Fibroblast of skin of left biceps (primary cell): ENCODE measurements around the gene CCDC201.

Experiments used
- DNase-seq, 2 experiments: peaks; one replicate each; pipeline ENCODE4 v3.0.0-alpha.2; 2013; ENCODE audit warnings: low read depth in 2 of 2

Gene CCDC201

DNA sequence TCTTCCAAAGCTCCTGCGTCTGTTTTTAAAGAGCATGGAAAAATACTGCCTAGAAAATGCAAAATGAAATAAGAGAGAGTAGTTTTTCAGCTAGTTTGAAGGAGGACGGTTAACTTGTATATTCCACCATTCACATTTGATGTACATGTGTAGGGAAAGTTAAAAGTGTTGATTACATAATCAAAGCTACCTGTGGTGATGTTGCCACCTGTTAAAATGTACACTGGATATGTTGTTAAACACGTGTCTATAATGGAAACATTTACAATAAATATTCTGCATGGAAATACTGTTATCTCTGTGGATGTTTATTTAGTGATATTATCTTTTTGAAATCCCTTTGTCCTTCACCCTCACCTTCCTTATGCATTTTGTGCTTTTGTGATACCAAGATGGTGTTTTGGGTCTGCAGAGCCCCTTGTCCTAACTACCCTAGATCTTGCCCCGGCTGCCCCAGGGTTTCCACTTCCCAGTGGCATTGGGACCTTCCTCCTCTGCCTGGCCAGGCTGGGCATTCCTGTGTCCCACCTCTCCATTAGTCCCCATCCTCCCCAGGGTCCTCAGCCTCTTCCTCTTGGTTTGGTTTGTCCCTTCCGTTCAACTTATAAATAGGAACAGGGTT is 20.6 kb upstream of the CCDC201 start:
- no peak for DNase-seq

GRCh38 chr7:45892407-45893035 is 19.6 kb upstream of the CCDC201 start:
- no peak for DNase-seq

DNA sequence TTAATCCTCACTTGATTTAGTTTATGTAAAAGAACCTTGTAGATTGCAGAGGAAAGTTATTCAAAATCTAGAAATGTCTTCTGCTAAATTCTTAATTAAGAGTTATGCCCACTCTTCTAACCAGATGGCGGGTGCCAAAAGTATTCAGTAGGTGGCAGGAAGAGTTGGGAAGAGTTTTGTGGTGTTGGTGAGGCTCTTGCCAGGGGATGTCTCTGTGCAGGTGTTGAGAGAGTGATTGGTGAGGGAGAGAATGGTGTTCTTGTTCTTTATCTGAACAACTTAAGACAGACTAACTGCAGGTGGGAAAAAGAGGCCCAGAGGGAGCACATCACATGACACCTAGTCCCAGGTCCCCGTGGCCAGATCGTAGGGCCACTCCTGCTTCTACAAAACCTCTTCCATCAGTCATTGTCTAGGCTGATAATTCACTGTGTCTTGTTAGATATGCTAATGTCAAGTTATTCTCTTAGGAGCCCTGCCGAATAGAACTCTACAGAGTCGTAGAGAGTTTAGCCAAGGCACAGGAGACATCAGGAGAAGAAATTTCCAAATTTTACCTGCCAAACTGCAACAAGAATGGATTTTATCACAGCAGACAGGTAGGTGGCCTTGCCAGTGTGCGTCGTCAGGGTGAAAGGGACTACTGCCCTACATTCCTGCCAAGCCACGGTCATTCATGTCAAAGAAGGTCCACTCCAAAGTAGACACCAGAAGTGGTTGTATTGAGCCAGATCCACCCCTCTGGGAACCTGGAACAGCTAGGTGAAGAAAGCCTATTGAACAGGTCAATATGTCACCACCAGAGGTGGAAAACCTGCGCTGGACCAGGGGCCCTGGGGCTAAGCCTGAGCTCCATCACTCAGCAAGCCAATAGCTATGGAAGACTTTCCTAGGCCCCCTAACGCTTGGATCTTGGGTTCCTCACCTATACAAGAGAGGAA is 18.9 kb upstream of the CCDC201 start:
- DNase-seq: no peak

- no peak for DNase-seq
Observed at GRCh38 chr7:45890902-45891461, 18.1 kb upstream of the CCDC201 start.

- no peak for DNase-seq
Observed at GRCh38 chr7:45890125-45890901, 17.4 kb upstream of the CCDC201 start.

DNA sequence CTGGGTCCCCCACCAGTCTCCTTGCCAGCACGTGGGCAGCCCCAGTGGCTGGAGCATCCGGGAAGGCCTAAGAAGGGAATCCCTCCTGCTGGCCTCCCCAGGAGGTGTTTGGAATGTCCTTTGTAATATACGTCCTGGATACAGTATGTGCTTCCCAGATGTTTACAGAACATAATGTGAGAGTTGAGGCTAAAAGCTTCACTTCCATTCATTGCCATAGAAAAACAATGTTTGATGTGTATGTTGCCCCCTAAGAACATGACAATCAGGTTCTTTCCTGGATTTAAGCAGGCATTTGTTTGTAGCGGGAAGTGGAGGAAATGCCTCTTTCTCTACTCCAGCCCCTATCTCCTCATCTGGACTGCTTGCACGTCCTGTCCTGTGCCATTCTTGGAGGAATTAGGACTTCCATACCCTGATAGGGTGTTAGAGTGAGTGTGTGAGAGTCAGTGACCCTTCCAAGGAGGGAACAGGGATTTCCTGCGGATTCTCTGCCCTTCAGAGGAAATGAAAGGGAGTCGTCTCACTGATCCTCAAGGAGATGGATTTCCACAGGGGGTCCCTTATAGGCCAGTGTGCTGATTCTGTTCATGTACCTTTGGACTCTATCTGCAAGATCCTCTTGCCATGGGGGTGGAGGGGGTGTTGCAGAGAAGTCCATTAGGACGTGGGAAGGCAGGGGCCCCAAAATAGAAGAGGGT is 16.6 kb upstream of the CCDC201 start:
- no peak for DNase-seq

GRCh38 chr7:45888993-45889366 is 16.1 kb upstream of the CCDC201 start:
- no peak for DNase-seq

- DNase-seq: no peak
Observed at GRCh38 chr7:45888185-45888992, 15.5 kb upstream of the CCDC201 start, which contains the start of gene IGFBP1. Gene IGFBP1 (plus strand): TSS chr7:45888488. CDS start chr7:45888653, 165 bp downstream.

- no peak for DNase-seq
Observed at GRCh38 chr7:45886931-45887667, 14.2 kb upstream of the CCDC201 start.

DNA sequence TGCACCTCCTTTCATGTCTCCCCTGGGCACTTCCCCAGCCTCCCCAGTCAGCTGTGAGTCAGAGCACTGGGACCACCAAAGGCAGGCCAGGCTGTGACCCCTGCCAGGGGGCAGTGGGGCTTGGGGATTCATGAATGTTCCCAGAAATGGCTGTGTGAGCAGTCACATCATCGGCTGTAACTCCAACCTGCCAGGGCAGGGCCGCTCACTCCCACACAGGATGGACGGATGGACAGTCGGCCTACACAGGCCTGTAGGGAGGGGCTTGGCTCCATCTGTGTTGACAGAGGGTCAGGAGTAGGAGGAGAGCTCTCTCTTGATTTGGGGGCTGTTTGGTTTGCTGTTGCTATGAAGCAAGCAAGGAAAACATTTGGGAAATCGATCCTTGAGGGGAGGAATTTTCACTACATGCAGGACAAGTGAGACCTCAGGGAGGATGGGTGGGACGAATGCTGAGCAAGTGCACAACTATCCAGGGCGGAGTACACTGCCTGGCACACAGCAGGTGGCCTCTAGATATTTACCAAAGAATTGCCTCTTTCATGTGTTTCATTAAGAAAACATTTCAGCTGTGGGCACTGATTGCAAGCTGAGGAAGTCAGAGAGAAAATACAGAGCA is 12.5 kb upstream of the CCDC201 start:
- no peak for DNase-seq

DNA sequence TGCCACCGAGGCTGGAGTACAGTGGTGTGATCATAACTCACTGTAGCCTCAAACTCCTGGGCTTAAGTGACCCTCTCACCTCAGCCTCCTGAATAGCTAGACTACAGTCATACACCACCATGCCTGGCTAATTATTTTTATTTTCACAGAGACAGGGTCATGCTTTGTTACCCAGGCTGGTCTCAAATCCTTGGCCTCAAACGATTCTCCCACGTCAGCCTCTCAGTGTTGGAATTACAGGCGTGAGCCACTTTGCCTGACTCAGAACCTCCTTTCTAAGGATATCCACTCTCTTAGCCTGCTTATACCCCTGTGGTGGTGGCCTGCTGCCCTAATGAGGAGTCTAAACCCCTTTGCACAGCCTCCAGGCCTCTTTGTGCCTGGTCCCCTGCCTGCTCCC is 11.3 kb upstream of the CCDC201 start:
- no peak for DNase-seq

DNA sequence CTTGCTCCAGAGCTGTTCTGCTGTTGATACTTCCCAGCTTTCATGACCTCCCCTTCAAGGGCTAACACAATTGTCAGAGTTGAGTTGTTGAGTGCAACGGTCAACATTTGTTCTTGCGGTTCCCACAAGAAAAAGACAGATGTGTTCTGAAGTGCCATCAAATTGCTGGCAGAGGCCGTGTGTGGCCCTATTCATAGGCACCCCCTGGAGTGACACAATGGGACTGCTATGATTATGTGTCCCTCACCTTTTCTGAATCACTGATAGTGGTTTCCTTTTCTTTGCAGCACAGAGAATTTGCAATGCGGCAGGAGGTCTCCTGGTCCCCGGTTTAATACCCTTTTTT is 9.6 kb upstream of the CCDC201 start:
- no peak for DNase-seq

- no peak for DNase-seq
Observed at GRCh38 chr7:45881759-45882464, 9.0 kb upstream of the CCDC201 start.

GRCh38 chr7:45881280-45881758 is 8.4 kb upstream of the CCDC201 start:
- no peak for DNase-seq

- no peak for DNase-seq
Observed at GRCh38 chr7:45880433-45880860, 7.6 kb upstream of the CCDC201 start.

DNA sequence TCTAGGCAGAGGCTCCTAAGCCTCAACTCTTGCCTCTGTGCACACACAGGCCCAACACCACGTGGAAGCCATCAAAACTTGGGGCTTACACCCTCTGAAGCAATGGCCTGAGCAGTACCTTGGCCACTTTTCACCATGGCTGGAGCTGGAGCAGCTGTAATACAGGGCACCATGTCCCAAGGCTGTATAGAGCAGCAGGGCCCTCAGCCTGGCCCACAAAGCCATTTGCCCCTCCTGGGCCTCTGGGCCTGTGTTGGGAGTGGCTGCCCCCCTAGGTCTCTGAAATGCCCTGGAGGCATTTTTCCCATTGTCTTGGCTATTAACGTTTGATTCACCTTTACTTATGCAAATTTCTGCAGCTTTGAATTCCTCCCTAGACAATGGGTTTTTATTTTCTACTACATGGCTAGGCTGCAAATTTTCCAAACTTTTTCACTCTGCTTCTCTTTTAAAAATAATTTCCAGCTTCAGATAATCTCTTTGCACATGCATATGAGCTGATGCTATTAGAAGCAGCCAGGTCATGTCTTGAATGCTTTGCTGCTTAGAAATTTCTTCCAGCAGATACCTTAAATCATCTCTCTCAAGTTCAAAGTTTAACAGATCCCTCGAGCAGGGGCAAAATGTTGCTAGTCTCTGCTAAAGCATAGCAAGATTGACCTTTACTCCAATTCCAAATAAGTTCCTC is 5.7 kb upstream of the CCDC201 start:
- DNase-seq: no peak

DNA sequence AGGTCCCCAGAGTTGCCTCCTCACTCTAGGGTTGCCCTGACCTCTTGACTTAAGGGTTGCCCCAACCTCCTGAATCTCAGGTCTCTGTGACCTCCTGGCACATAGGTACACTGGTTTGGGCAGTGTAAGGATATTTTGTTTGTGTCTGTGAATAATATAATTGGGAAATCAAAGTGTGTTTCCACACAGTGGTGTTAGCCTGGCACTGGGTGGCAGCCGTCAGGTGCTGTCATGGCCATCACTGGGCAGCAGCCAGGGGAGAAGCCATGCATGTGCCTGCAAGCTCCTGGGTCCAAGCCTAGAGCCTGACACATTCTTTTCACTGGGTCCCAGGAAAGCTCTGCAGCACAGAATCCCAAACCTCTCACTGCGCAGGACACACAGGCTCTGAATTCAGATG is 3.6 kb upstream of the CCDC201 start:
- no peak for DNase-seq
